Neural progenitor cell (in vitro differentiated cells): ENCODE results near the gene DAP. TPM values are rescaled to one million over a fixed set of nuclear protein-coding genes. Genes with fewer than 3 reads are reported as not detected.

Source experiments
- DNase-seq: peaks from one replicate; pipeline ENCODE4 v3.0.0-alpha.2; 2016; ENCODE audit warnings: low spot score
- H2AFZ ChIP-seq: fragments of 200-600 bp; sonication (generic); replicated peaks from 2 replicates; pipeline ENCODE4 v1.6.1; 2016; ENCODE audit warnings: antibody characterized with exemption
- H3F3A ChIP-seq: fragments of 200-600 bp; sonication (generic); 2 replicates; pipeline ENCODE4 v1.6.1; 2016; ENCODE audit warnings: antibody characterized with exemption, low read depth
- H3K27ac ChIP-seq: fragments of 200-600 bp; sonication (generic); 2 replicates; pipeline ENCODE4 v1.5.1; 2016; ENCODE audit warnings: mild to moderate bottlenecking
- H3K27me3 ChIP-seq: fragments of 200-600 bp; sonication (generic); 2 replicates; pipeline ENCODE4 v1.6.1; 2016; ENCODE audit warnings: mild to moderate bottlenecking, moderate library complexity
- H3K36me3 ChIP-seq: fragments of 200-600 bp; sonication (generic); 2 replicates; pipeline ENCODE4 v1.5.1; 2016
- H3K4me1 ChIP-seq: fragments of 200-600 bp; sonication (generic); 2 replicates; pipeline ENCODE4 v1.6.1; 2016; ENCODE audit warnings: mixed run types
- H3K4me2 ChIP-seq: fragments of 200-600 bp; sonication (generic); 2 replicates; pipeline ENCODE4 v1.6.1; 2016
- H3K4me3 ChIP-seq: fragments of 200-600 bp; sonication (generic); 2 replicates; pipeline ENCODE4 v1.5.1; 2016
- H3K79me2 ChIP-seq: fragments of 200-600 bp; sonication (generic); 2 replicates; pipeline ENCODE4 v1.6.1; 2016; ENCODE audit warnings: low read depth
- H3K9ac ChIP-seq: fragments of 200-600 bp; sonication (generic); 2 replicates; pipeline ENCODE4 v1.6.1; 2016
- H3K9me3 ChIP-seq: fragments of 200-600 bp; sonication (generic); 2 replicates; pipeline ENCODE4 v1.5.1; 2016; ENCODE audit warnings: low read depth
- H4K20me1 ChIP-seq: fragments of 200-600 bp; sonication (generic); 2 replicates; pipeline ENCODE4 v1.6.1; 2016; ENCODE audit warnings: low read depth
- H3K27ac Mint-ChIP-seq: 3 replicates; pipeline ENCODE4 v1.8.0; 2021; ENCODE audit warnings: mixed read lengths
- H3K27me3 Mint-ChIP-seq: 2 replicates; pipeline ENCODE4 v1.8.0; 2022; ENCODE audit warnings: low read depth, mild to moderate bottlenecking, inconsistent platforms, moderate library complexity, mixed read lengths; ENCODE audit not compliant: insufficient read depth
- H3K36me3 Mint-ChIP-seq: 3 replicates; pipeline ENCODE4 v1.8.0; 2021; ENCODE audit warnings: mixed read lengths
- H3K4me1 Mint-ChIP-seq: 3 replicates; pipeline ENCODE4 v1.8.0; 2021; ENCODE audit warnings: mixed read lengths
- H3K4me3 Mint-ChIP-seq: 3 replicates; pipeline ENCODE4 v1.8.0; 2021; ENCODE audit warnings: mild to moderate bottlenecking, moderate library complexity, mixed read lengths
- H3K9me3 Mint-ChIP-seq: 3 replicates; pipeline ENCODE4 v1.8.0; 2020; ENCODE audit warnings: mixed read lengths
- CTCF ChIP-seq: fragments of 200-600 bp; sonication (generic); IDR thresholded peaks from 2 replicates; pipeline ENCODE4 v1.5.1; 2017; ENCODE audit warnings: antibody characterized with exemption, mild to moderate bottlenecking
- EZH2 ChIP-seq: fragments of 200-600 bp; sonication (generic); IDR thresholded peaks from 2 replicates; pipeline ENCODE4 v1.6.1; 2017; ENCODE audit warnings: antibody characterized with exemption, mild to moderate bottlenecking, moderate library complexity
- EZH2phosphoT487 ChIP-seq: fragments of 200-600 bp; sonication (generic); IDR thresholded peaks from 2 replicates; pipeline ENCODE4 v1.6.1; 2017; ENCODE audit warnings: antibody characterized with exemption
- total RNA-seq: library from RNA; depleted of rRNA; stranded (reverse); fragments of >200 nt; gene quantifications from 2 replicates; pipeline ENCODE4 v1.2.3, GENCODE V29; 2015; ENCODE audit warnings: low replicate concordance

DAP gene
- total RNA-seq, 1 donor from 2014 or later: 12.2 TPM

- TF ChIP-seq CTCF (no peak), EZH2phosphoT487 (no peak)
- Histone ChIP-seq H3K4me2 (no peak overlapping the region), H3K79me2 (no peaks in the 10 kb centered on the region), H3F3A (peaks cover 3% of the 10 kb centered on the region), H2AFZ (no peak overlapping the region), H3K4me1 (no peaks in the 10 kb centered on the region), H3K27ac (no peak overlapping the region), H3K4me3 (no peak overlapping the region), H3K9ac (no peak overlapping the region), H3K36me3 (no peaks in the 10 kb centered on the region), H3K27me3 (no peaks in the 10 kb centered on the region), H4K20me1 (no peaks in the 10 kb centered on the region), H3K9me3 (no peaks in the 10 kb centered on the region)
- H3K27me3 Mint-ChIP-seq: no peaks in the 10 kb centered on the region
- no peak overlapping the region for H3K27ac Mint-ChIP-seq
- no peak overlapping the region for H3K4me3 Mint-ChIP-seq
- H3K9me3 Mint-ChIP-seq: peaks cover 14% of the 10 kb centered on the region
- H3K36me3 Mint-ChIP-seq: peaks cover 37% of the 10 kb centered on the region
- DNase-seq: no peak
- peaks cover 7% of the 10 kb centered on the region for H3K4me1 Mint-ChIP-seq
Observed at GRCh38 chr5:10686890-10687289, 74.1 kb downstream of the DAP start.

- no peaks in the 10 kb centered on the region for H3K4me1 ChIP-seq
- no peaks in the 10 kb centered on the region for H3K9me3 ChIP-seq
- no peak for DNase-seq
- H4K20me1 ChIP-seq: no peaks in the 10 kb centered on the region
- no peak overlapping the region for H3K27ac ChIP-seq
- no peaks in the 10 kb centered on the region for H3K79me2 ChIP-seq
- no peaks in the 10 kb centered on the region for H3K27me3 ChIP-seq
- H3K9me3 Mint-ChIP-seq: peaks cover 14% of the 10 kb centered on the region
- no peak overlapping the region for H3K9ac ChIP-seq
- peaks cover 3% of the 10 kb centered on the region for H3F3A ChIP-seq
- no peak overlapping the region for H2AFZ ChIP-seq
- peak overlapping the region; percentile 62 for H3K27ac Mint-ChIP-seq
- peaks cover 7% of the 10 kb centered on the region for H3K4me1 Mint-ChIP-seq
- H3K36me3 Mint-ChIP-seq: peaks cover 38% of the 10 kb centered on the region
- H3K4me2 ChIP-seq: no peak overlapping the region
- H3K36me3 ChIP-seq: no peaks in the 10 kb centered on the region
- H3K4me3 Mint-ChIP-seq: no peak overlapping the region
- H3K27me3 Mint-ChIP-seq: no peaks in the 10 kb centered on the region
- H3K4me3 ChIP-seq: no peak overlapping the region
- no peak for TF ChIP-seq CTCF
- TF ChIP-seq EZH2: no peak
- no peak for TF ChIP-seq EZH2phosphoT487
Observed at GRCh38 chr5:10685115-10685521, 75.9 kb downstream of the DAP start.

- no peak overlapping the region for H3K4me3 ChIP-seq
- H4K20me1 ChIP-seq: no peaks in the 10 kb centered on the region
- no peaks in the 10 kb centered on the region for H3K36me3 ChIP-seq
- no peak for DNase-seq
- Mint-ChIP-seq H3K9me3 (peaks cover 14% of the 10 kb centered on the region), H3K4me1 (peaks cover 7% of the 10 kb centered on the region), H3K36me3 (peaks cover 37% of the 10 kb centered on the region), H3K27ac (no peak overlapping the region), H3K4me3 (no peak overlapping the region), H3K27me3 (no peaks in the 10 kb centered on the region)
- no peaks in the 10 kb centered on the region for H3K4me1 ChIP-seq
- H3F3A ChIP-seq: peaks cover under 1% of the 10 kb centered on the region
- H3K4me2 ChIP-seq: no peak overlapping the region
- TF ChIP-seq EZH2 (no peak), EZH2phosphoT487 (no peak), CTCF (no peak)
- H3K9ac ChIP-seq: no peak overlapping the region
- H3K27ac ChIP-seq: no peak overlapping the region
- H3K9me3 ChIP-seq: no peaks in the 10 kb centered on the region
- H3K27me3 ChIP-seq: no peaks in the 10 kb centered on the region
- no peak overlapping the region for H2AFZ ChIP-seq
- H3K79me2 ChIP-seq: no peaks in the 10 kb centered on the region
Observed at GRCh38 chr5:10684303-10685086, 76.5 kb downstream of the DAP start.
